HL-60 (cell line): ENCODE results near the gene KLK7.

ENCODE experiments used
- CTCF ChIP-seq: IDR thresholded peaks from one replicate; pipeline ENCODE4 v1.5.1; 2011; ENCODE audit warnings: low read length, control low read depth, inconsistent platforms; ENCODE audit not compliant: insufficient read depth
- POLR2AphosphoS5 ChIP-seq: IDR thresholded peaks from 2 replicates; pipeline ENCODE4 v1.6.1; 2012; ENCODE audit warnings: low read depth
- SPI1 ChIP-seq: IDR thresholded peaks from 2 replicates; pipeline ENCODE4 v1.6.1; 2012; ENCODE audit warnings: low read depth, mild to moderate bottlenecking, borderline replicate concordance

GRCh38 chr19:51003316-51003715 is 19.6 kb upstream of the KLK7 start:
- TF ChIP-seq CTCF, result no peak
- TF ChIP-seq SPI1, result no peak
- no peak for TF ChIP-seq POLR2AphosphoS5
